OCI-LY1 (cell line): ENCODE measurements around the gene DENND6A.
A peak's percentile ranks its signal among the peaks of the same experiment; 100 is the strongest.

Experiments
- H2AFZ ChIP-seq: fragments of 200-600 bp; sonication (generic), shearing (Covaris generic); 2 replicates; pipeline ENCODE4 v1.6.0; 2014; ENCODE audit warnings: antibody characterized with exemption, mild to moderate bottlenecking, low read length
- H3F3A ChIP-seq: fragments of 200-600 bp; sonication (generic), shearing (Covaris generic); 2 replicates; pipeline ENCODE4 v1.6.0; 2014; ENCODE audit warnings: mild to moderate bottlenecking, antibody characterized with exemption, low read length, moderate library complexity; ENCODE audit not compliant: insufficient read depth
- H3K27ac ChIP-seq: fragments of 200-600 bp; sonication (generic); 2 replicates; pipeline ENCODE4 v1.5.1; 2014; ENCODE audit warnings: low read length, mixed run types, mild to moderate bottlenecking, low read depth; ENCODE audit not compliant: poor library complexity, severe bottlenecking
- H3K27me3 ChIP-seq: fragments of 200-600 bp; sonication (generic); 2 replicates; pipeline ENCODE4 v1.6.0; 2014; ENCODE audit warnings: antibody characterized with exemption, mild to moderate bottlenecking, low read length, moderate library complexity; ENCODE audit not compliant: insufficient read depth
- H3K36me3 ChIP-seq: fragments of 200-600 bp; sonication (generic); 2 replicates; pipeline ENCODE4 v1.6.1; 2014; ENCODE audit warnings: mild to moderate bottlenecking, antibody characterized with exemption, low read length, moderate library complexity, mixed read lengths; ENCODE audit not compliant: insufficient read depth
- H3K4me1 ChIP-seq: fragments of 200-600 bp; sonication (generic); 2 replicates; pipeline ENCODE4 v1.5.1; 2014; ENCODE audit warnings: mild to moderate bottlenecking, low read length, moderate library complexity; ENCODE audit not compliant: insufficient read depth, severe bottlenecking
- H3K4me2 ChIP-seq: fragments of 200-600 bp; sonication (generic), shearing (Covaris generic); 2 replicates; pipeline ENCODE4 v1.6.1; 2014; ENCODE audit warnings: low read length
- H3K4me3 ChIP-seq: fragments of 200-600 bp; sonication (generic); 2 replicates; pipeline ENCODE4 v1.5.1; 2014; ENCODE audit warnings: low read length, low read depth, mild to moderate bottlenecking, mixed read lengths; ENCODE audit not compliant: poor library complexity, severe bottlenecking
- H3K79me2 ChIP-seq: fragments of 200-600 bp; shearing (Covaris generic); 2 replicates; pipeline ENCODE4 v1.6.1; 2016; ENCODE audit warnings: mixed run types, low read length, mixed read lengths; ENCODE audit not compliant: insufficient read depth
- H3K9ac ChIP-seq: fragments of 200-600 bp; sonication (generic), shearing (Covaris generic); 2 replicates; pipeline ENCODE4 v1.6.1; 2014; ENCODE audit warnings: mild to moderate bottlenecking, low read length, mixed read lengths
- H3K9me2 ChIP-seq: fragments of 200-600 bp; sonication (generic), shearing (Covaris generic); 2 replicates; pipeline ENCODE4 v1.6.1; 2014; ENCODE audit warnings: low read depth, mild to moderate bottlenecking, low read length, mixed read lengths
- H3K9me3 ChIP-seq: fragments of 200-600 bp; shearing (Covaris generic); 2 replicates; pipeline ENCODE4 v1.6.1; 2014; ENCODE audit warnings: low read length, mixed read lengths
- H4K20me1 ChIP-seq: fragments of 200-600 bp; sonication (generic), shearing (Covaris generic); 2 replicates; pipeline ENCODE4 v1.6.0; 2016; ENCODE audit warnings: mild to moderate bottlenecking, low read length; ENCODE audit not compliant: insufficient read depth
- CTCF ChIP-seq: fragments of 200-600 bp; sonication (generic), shearing (Covaris generic); IDR thresholded peaks from 2 replicates; pipeline ENCODE4 v1.5.1; 2017; ENCODE audit warnings: mild to moderate bottlenecking, antibody characterized with exemption, low read length, moderate library complexity, mixed read lengths
- EZH2 ChIP-seq: fragments of 200-600 bp; sonication (generic), shearing (Covaris generic); IDR thresholded peaks from 2 replicates; pipeline ENCODE4 v1.8.0; 2017; ENCODE audit warnings: borderline replicate concordance, mixed run types, mild to moderate bottlenecking, antibody characterized with exemption, low read length, moderate library complexity, mixed read lengths

Gene DENND6A

GRCh38 chr3:57681691-57682090, 11.2 kb downstream of the DENND6A start:
- Histone ChIP-seq H3F3A (no peaks in the 10 kb centered on the region), H3K4me3 (no peak overlapping the region), H3K4me1 (no peaks in the 10 kb centered on the region), H3K4me2 (no peak overlapping the region), H3K9me2 (no peaks in the 10 kb centered on the region), H3K9me3 (no peaks in the 10 kb centered on the region), H3K79me2 (peaks cover 26% of the 10 kb centered on the region), H3K9ac (no peak overlapping the region), H2AFZ (no peak overlapping the region), H3K27me3 (no peaks in the 10 kb centered on the region), H3K27ac (no peak overlapping the region), H4K20me1 (no peaks in the 10 kb centered on the region), H3K36me3 (peaks cover 10% of the 10 kb centered on the region; the same call in 1 of the 2 replicates)
- TF ChIP-seq CTCF (no peak), EZH2 (no peak)

DNA sequence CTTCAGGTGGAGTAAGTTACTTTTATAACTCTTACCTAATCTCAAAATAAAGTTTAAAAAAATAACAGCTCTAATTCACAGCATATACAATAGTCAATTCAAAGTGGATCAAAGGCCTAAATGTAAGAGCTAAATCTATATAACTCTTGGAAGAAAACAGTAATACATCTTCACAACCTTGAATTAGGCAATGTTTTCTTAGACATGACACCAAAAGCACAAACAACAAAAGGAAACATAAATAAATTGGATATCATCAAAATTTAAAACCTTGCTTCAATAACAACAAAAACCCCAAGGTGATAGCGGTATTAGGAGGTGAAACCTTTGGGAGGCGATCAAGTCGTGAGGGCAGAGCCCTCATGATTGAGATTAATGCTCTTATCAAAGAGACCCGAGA, 12.8 kb downstream of the DENND6A start:
- H3K27ac ChIP-seq, result no peak overlapping the region
- no peaks in the 10 kb centered on the region for H3K9me3 ChIP-seq
- H3K9me2 ChIP-seq, result no peaks in the 10 kb centered on the region
- TF ChIP-seq EZH2 (no peak), CTCF (no peak)
- peaks cover 10% of the 10 kb centered on the region; the same call in 1 of the 2 replicates for H3K36me3 ChIP-seq
- no peaks in the 10 kb centered on the region for H4K20me1 ChIP-seq
- H3K4me2 ChIP-seq, result no peak overlapping the region
- peaks cover 10% of the 10 kb centered on the region for H3K79me2 ChIP-seq
- no peak overlapping the region for H3K4me3 ChIP-seq
- H3K27me3 ChIP-seq, result no peaks in the 10 kb centered on the region
- H3K9ac ChIP-seq, result no peak overlapping the region
- H3K4me1 ChIP-seq, result peaks cover 10% of the 10 kb centered on the region
- no peaks in the 10 kb centered on the region for H3F3A ChIP-seq
- no peak overlapping the region for H2AFZ ChIP-seq

GRCh38 chr3:57675530-57675929, 17.3 kb downstream of the DENND6A start:
- Histone ChIP-seq H3K4me2 (no peak overlapping the region), H3K27ac (peak overlapping the region; percentile 15), H3K79me2 (no peaks in the 10 kb centered on the region), H4K20me1 (no peaks in the 10 kb centered on the region), H3K27me3 (no peaks in the 10 kb centered on the region), H3K9me3 (no peaks in the 10 kb centered on the region), H3K9ac (no peak overlapping the region), H3F3A (no peaks in the 10 kb centered on the region), H3K4me3 (no peak overlapping the region), H3K4me1 (peaks cover 40% of the 10 kb centered on the region), H3K36me3 (peaks cover 14% of the 10 kb centered on the region; the same call in 1 of the 2 replicates), H3K9me2 (no peaks in the 10 kb centered on the region), H2AFZ (no peak overlapping the region)
- TF ChIP-seq EZH2, result no peak
- no peak for TF ChIP-seq CTCF
